Measurements from ENCODE around the gene CD79A. TPM values are rescaled to one million over a fixed set of nuclear protein-coding genes. Genes with fewer than 3 reads are reported as not detected.

The CD79A gene
- total RNA-seq, 1 experiment from 2014 or later: 970 TPM

- Histone ChIP-seq H4K20me1 (ENCODE audit: insufficient read depth, low read depth, low read length) (peaks cover 15% of the 10 kb centered on the region; the same call in 1 of the 2 replicates), H3K79me2 (ENCODE audit: low read length) (no peaks in the 10 kb centered on the region), H3K27me3 (ENCODE audit: low read length) (no peaks in the 10 kb centered on the region), H3K9me2 (replicated peaks; ENCODE audit: insufficient read depth, low read length) (no peaks in the 10 kb centered on the region), H3K4me3 (ENCODE audit: low read length) (no peak overlapping the region), H3K27ac (ENCODE audit: low read length) (no peak overlapping the region), H3K4me1 (ENCODE audit: low read length) (peaks cover 10% of the 10 kb centered on the region), H3K36me3 (ENCODE audit: insufficient read depth, low read length) (peaks cover 2% of the 10 kb centered on the region; the same call in 1 of the 2 replicates), H2AFZ (ENCODE audit: low read length) (no peak overlapping the region), H3K4me2 (ENCODE audit: low read depth, low read length, poor library complexity, severe bottlenecking) (no peak overlapping the region), H3K9me3 (ENCODE audit: low read length) (no peaks in the 10 kb centered on the region), H3K9ac (ENCODE audit: low read length) (no peak overlapping the region)
- DNase-seq: no peak
Measured at GRCh38 chr19:41907994-41908615, 31.0 kb downstream of the CD79A start.

- Histone ChIP-seq H3K4me2 (ENCODE audit: low read depth, low read length, poor library complexity, severe bottlenecking) (no peak overlapping the region), H3K9ac (ENCODE audit: low read length) (no peak overlapping the region), H3K4me1 (ENCODE audit: low read length) (peaks cover 10% of the 10 kb centered on the region), H3K27ac (ENCODE audit: low read length) (no peak overlapping the region), H3K9me2 (replicated peaks; ENCODE audit: insufficient read depth, low read length) (no peaks in the 10 kb centered on the region), H3K9me3 (ENCODE audit: low read length) (no peaks in the 10 kb centered on the region), H2AFZ (ENCODE audit: low read length) (no peak overlapping the region), H3K27me3 (ENCODE audit: low read length) (no peaks in the 10 kb centered on the region), H3K79me2 (ENCODE audit: low read length) (no peaks in the 10 kb centered on the region), H4K20me1 (ENCODE audit: insufficient read depth, low read depth, low read length) (peaks cover 18% of the 10 kb centered on the region; the same call in 1 of the 2 replicates), H3K36me3 (ENCODE audit: insufficient read depth, low read length) (peaks cover 2% of the 10 kb centered on the region; the same call in 1 of the 2 replicates), H3K4me3 (ENCODE audit: low read length) (no peak overlapping the region)
- no peak for DNase-seq
Measured at GRCh38 chr19:41908724-41909464, 31.8 kb downstream of the CD79A start.

GRCh38 chr19:41909706-41910105 is 32.6 kb downstream of the CD79A start:
- Histone ChIP-seq H4K20me1 (ENCODE audit: insufficient read depth, low read depth, low read length) (peaks cover 18% of the 10 kb centered on the region; the same call in 1 of the 2 replicates), H2AFZ (ENCODE audit: low read length) (no peak overlapping the region), H3K9ac (ENCODE audit: low read length) (no peak overlapping the region), H3K4me1 (ENCODE audit: low read length) (peaks cover 10% of the 10 kb centered on the region), H3K79me2 (ENCODE audit: low read length) (no peaks in the 10 kb centered on the region), H3K27ac (ENCODE audit: low read length) (no peak overlapping the region), H3K4me2 (ENCODE audit: low read depth, low read length, poor library complexity, severe bottlenecking) (no peak overlapping the region), H3K36me3 (ENCODE audit: insufficient read depth, low read length) (peaks cover 2% of the 10 kb centered on the region; the same call in 1 of the 2 replicates), H3K9me3 (ENCODE audit: low read length) (no peaks in the 10 kb centered on the region), H3K27me3 (ENCODE audit: low read length) (no peaks in the 10 kb centered on the region), H3K9me2 (replicated peaks; ENCODE audit: insufficient read depth, low read length) (no peaks in the 10 kb centered on the region), H3K4me3 (ENCODE audit: low read length) (no peak overlapping the region)
- DNase-seq: no peak

GRCh38 chr19:41910240-41910991 is 33.3 kb downstream of the CD79A start:
- no peaks in the 10 kb centered on the region for H3K27me3 ChIP-seq (ENCODE audit: low read length)
- no peak overlapping the region for H3K27ac ChIP-seq (ENCODE audit: low read length)
- H4K20me1 ChIP-seq (ENCODE audit: insufficient read depth, low read depth, low read length): peaks cover 21% of the 10 kb centered on the region; the same call in 1 of the 2 replicates
- 0 out of 2 replicates have a peak, but pooled peaks cover 2% of the 10 kb centered on the region for H3K36me3 ChIP-seq (ENCODE audit: insufficient read depth, low read length)
- no peak for DNase-seq
- H3K4me3 ChIP-seq (ENCODE audit: low read length): no peak overlapping the region
- no peaks in the 10 kb centered on the region for H3K9me3 ChIP-seq (ENCODE audit: low read length)
- peaks cover 10% of the 10 kb centered on the region for H3K4me1 ChIP-seq (ENCODE audit: low read length)
- H3K4me2 ChIP-seq (ENCODE audit: low read depth, low read length, poor library complexity, severe bottlenecking): no peak overlapping the region
- no peak overlapping the region for H2AFZ ChIP-seq (ENCODE audit: low read length)
- no peaks in the 10 kb centered on the region for H3K9me2 ChIP-seq (replicated peaks; ENCODE audit: insufficient read depth, low read length)
- H3K9ac ChIP-seq (ENCODE audit: low read length): no peak overlapping the region
- H3K79me2 ChIP-seq (ENCODE audit: low read length): no peaks in the 10 kb centered on the region

GRCh38 chr19:41910992-41911888 is 34.2 kb downstream of the CD79A start:
- DNase-seq: peak; percentile 52
- Histone ChIP-seq H3K9me2 (replicated peaks; ENCODE audit: insufficient read depth, low read length) (no peaks in the 10 kb centered on the region), H2AFZ (ENCODE audit: low read length) (no peak overlapping the region), H3K27ac (ENCODE audit: low read length) (no peak overlapping the region), H3K79me2 (ENCODE audit: low read length) (no peaks in the 10 kb centered on the region), H3K4me2 (ENCODE audit: low read depth, low read length, poor library complexity, severe bottlenecking) (no peak overlapping the region), H3K9ac (ENCODE audit: low read length) (no peak overlapping the region), H3K36me3 (ENCODE audit: insufficient read depth, low read length) (no peaks in the 10 kb centered on the region), H3K27me3 (ENCODE audit: low read length) (no peaks in the 10 kb centered on the region), H4K20me1 (ENCODE audit: insufficient read depth, low read depth, low read length) (peaks cover 23% of the 10 kb centered on the region; the same call in 1 of the 2 replicates), H3K4me3 (ENCODE audit: low read length) (no peak overlapping the region), H3K9me3 (ENCODE audit: low read length) (no peaks in the 10 kb centered on the region), H3K4me1 (ENCODE audit: low read length) (peaks cover 10% of the 10 kb centered on the region)

- Histone ChIP-seq H3K4me1 (ENCODE audit: low read length) (peaks cover 10% of the 10 kb centered on the region), H3K9me2 (replicated peaks; ENCODE audit: insufficient read depth, low read length) (no peaks in the 10 kb centered on the region), H3K4me2 (ENCODE audit: low read depth, low read length, poor library complexity, severe bottlenecking) (no peak overlapping the region), H2AFZ (ENCODE audit: low read length) (no peak overlapping the region), H3K4me3 (ENCODE audit: low read length) (no peak overlapping the region), H3K9ac (ENCODE audit: low read length) (no peak overlapping the region), H3K27me3 (ENCODE audit: low read length) (no peaks in the 10 kb centered on the region), H3K27ac (ENCODE audit: low read length) (no peak overlapping the region), H3K79me2 (ENCODE audit: low read length) (no peaks in the 10 kb centered on the region), H3K9me3 (ENCODE audit: low read length) (no peaks in the 10 kb centered on the region), H3K36me3 (ENCODE audit: insufficient read depth, low read length) (no peaks in the 10 kb centered on the region), H4K20me1 (ENCODE audit: insufficient read depth, low read depth, low read length) (peaks cover 23% of the 10 kb centered on the region; the same call in 1 of the 2 replicates)
- peak; percentile 59 for DNase-seq
Measured at GRCh38 chr19:41911889-41912731, 35.0 kb downstream of the CD79A start.

- Histone ChIP-seq H3K27me3 (ENCODE audit: low read length) (no peaks in the 10 kb centered on the region), H4K20me1 (ENCODE audit: insufficient read depth, low read depth, low read length) (peaks cover 23% of the 10 kb centered on the region; the same call in 1 of the 2 replicates), H2AFZ (ENCODE audit: low read length) (no peak overlapping the region), H3K36me3 (ENCODE audit: insufficient read depth, low read length) (no peaks in the 10 kb centered on the region), H3K9me3 (ENCODE audit: low read length) (no peaks in the 10 kb centered on the region), H3K27ac (ENCODE audit: low read length) (no peak overlapping the region), H3K9me2 (replicated peaks; ENCODE audit: insufficient read depth, low read length) (no peaks in the 10 kb centered on the region), H3K9ac (ENCODE audit: low read length) (no peak overlapping the region), H3K79me2 (ENCODE audit: low read length) (no peaks in the 10 kb centered on the region), H3K4me1 (ENCODE audit: low read length) (peaks cover 10% of the 10 kb centered on the region), H3K4me2 (ENCODE audit: low read depth, low read length, poor library complexity, severe bottlenecking) (no peak overlapping the region), H3K4me3 (ENCODE audit: low read length) (no peak overlapping the region)
- no peak for DNase-seq
Measured at GRCh38 chr19:41912899-41913537, 35.9 kb downstream of the CD79A start.
